Right forelimb (tissue), 1 donor: ENCODE data around the gene TAS2R16.

Source experiments
- DNase-seq: peaks from one replicate; pipeline ENCODE4 v3.0.0-alpha.2; 2018

The TAS2R16 gene, protein sequence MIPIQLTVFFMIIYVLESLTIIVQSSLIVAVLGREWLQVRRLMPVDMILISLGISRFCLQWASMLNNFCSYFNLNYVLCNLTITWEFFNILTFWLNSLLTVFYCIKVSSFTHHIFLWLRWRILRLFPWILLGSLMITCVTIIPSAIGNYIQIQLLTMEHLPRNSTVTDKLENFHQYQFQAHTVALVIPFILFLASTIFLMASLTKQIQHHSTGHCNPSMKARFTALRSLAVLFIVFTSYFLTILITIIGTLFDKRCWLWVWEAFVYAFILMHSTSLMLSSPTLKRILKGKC

DNA sequence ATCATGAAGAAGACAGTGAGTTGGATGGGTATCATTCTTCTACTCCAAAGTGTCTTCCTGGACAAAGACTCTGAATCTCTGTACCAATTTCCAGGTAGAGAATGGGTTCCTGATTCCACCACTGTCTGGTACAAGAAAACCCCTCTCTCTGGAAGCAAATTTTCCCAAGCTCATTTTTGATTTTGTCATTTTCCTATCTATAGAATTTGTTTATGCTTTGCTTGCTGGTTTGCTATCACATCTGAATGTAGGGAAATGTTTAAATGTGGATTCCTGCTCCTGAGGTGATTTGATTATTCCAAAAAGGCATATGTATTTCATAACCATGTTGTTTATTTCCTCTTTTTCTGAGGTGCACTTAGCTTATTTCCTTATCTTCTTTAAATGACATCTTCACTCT is at the start of gene TAS2R16:
Gene TAS2R16 (minus strand): TSS at position 101 of the 400 bp plus-strand sequence. CDS start 66 bp downstream, at position 35.
- no peak for DNase-seq

DNA sequence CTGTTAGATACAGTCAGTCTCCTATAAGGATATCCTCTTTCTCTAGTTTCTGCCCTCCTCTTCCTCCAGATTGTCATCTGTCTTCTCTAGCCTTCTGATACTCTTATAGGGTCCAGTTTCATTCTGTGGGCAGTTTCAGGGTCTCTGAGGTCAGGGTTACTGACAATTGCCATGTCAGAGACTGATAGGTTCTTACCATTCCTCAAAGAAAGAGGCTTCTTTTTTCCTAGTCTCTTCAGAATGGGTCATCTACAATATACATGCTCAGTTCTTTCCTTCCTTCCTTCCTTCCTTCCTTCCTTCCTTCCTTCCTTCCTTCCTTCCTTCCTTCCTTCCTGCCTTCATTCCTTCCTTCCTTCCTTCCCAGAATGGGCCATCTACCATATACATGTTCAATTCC is 48.1 kb upstream of the TAS2R16 start:
- DNase-seq = no peak

DNA sequence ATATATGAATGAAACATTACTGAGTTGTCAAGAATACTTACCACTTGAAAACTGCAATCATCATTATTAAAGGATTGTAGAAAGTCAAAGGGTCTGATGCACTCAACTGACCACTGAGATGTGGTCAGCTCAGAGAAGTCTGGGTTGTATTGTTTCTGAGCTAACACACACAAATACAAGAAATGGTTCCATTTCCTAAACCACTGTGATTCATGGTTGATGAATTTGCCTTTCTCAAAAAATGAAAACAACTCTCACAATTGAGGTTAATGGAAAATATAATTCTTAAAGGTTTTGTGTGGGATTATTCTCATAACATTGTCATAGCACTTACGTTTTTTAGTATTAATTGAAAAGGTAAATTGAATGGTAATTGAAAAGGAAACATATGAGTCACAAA is 45.6 kb upstream of the TAS2R16 start:
- no peak for DNase-seq

DNA sequence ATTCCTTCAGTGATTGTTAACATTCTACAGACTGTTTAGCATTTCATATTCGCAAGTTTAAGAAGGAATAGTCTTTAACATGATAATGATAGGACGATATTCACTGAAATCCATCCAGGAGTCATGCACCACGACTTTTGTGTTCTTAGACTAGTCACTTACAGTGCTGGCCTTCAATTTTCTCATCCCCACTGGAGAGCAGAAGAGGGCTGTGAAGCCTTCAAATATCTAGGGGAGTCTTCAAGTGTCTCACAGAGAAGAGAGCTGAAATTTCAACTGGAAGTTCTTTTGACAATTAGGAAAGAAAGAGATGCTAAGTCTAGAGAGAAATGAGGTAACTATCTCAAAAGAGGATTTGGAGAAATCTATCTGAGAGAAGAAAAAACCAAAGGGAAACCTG is 43.8 kb upstream of the TAS2R16 start:
- no peak for DNase-seq

DNA sequence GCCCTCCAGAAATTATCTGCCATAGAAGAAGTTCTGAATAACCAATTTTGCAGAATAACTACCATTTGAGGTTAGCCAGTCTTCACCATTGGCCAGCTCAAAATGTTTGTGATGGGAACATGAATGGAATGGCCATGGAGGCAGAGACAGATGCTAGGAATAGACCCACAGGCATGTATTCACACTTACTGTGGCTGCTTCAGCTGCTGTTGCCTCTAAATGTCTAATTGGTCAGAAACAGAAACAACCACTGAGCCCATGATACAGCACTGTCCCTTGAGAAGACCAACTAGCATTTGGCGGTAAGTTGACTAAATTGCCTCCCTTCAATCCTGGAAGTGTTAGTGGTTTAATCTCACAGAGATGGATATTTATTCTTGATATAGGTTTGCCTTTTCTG is 38.6 kb upstream of the TAS2R16 start:
- DNase-seq = no peak

DNA sequence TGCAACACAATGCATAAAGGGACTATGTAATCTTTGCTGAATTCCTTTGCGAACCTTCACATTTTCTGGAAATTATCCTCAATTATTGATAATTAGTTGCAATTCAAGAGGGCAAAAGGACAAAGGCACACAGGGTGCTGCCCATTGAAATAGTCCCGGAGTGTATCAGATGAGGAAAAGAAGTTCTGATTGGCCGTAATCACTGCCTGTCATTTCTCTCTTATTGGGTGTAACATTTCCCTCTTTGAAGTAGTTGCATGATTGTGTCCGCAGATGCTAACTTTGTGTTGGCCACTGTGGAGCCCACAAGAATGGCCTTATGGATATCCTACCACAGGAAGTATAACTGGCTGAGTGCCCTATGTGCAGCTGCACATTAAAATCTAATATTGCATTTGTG is 35.1 kb upstream of the TAS2R16 start:
- no peak for DNase-seq

DNA sequence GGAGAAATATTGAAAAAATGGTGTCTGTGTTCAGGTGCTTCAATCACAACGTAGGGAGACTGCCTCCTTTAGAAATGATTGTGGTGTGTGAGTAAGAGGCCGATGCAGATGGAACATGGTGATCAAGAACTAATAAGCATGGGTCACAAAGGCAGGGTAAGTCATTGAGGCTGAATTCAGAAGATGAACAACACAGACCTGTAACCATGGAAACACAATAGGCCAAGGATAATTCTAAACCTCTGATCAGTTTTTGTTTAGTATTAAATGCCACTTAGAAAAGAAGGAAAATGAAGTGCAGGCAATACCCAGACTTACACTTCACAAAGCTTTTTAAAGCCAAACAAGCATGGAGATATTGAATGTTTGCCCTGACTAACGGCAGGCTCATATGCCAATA is 32.8 kb upstream of the TAS2R16 start:
- no peak for DNase-seq

DNA sequence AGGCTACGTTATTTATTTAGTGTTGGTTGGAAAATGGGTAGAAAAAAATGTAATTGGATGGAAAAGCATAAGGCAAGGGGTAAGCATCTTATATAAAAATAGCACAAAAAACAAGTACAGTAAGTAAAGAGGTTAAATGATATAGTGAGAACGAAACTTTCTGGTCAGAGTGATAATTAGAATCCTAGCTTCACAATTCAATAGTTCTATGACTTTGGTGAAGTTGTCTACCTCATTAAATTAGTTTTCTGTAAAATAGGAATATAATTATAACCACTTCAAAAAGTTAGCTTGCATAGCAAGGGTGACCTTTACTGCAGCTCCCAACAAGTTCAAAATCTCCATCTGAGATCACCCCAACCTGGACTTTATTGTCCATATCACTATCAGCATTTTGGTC is 30.8 kb upstream of the TAS2R16 start:
- DNase-seq = no peak

DNA sequence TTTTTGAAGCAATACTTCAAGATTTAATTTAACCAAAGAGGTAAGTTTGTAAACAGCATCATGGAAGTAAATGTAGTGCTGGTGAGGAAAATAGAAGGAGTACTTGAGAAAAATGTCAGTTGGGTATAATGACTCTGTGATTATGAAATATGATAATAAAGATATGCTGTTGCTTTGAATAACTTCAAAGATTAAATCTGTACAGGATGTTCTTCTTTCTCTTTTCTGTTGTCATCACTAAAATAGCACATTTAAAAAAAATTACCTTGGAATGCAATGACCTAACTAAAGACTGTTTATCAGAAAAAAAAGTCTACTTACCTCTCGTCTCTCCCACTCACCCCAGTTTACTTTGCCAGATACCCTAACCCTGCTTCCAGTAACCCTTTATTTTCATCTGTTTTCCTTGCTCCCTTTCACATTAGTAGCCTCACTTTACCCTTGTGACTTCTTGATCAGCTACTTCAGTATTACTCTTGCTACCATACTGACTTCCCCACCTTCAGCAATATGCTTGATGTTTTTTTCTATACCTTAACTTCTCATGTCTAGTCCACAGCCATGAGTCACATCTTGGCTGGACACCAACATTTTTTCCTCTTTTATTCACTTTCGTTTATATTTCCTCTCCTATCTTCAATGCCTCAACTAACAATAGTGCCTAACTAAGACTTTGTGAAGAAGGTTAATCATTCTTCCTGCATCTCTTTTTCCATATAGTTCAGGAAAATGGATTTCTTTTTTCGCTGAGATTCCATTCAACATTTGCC is 29.7 kb upstream of the TAS2R16 start:
- DNase-seq = no peak

DNA sequence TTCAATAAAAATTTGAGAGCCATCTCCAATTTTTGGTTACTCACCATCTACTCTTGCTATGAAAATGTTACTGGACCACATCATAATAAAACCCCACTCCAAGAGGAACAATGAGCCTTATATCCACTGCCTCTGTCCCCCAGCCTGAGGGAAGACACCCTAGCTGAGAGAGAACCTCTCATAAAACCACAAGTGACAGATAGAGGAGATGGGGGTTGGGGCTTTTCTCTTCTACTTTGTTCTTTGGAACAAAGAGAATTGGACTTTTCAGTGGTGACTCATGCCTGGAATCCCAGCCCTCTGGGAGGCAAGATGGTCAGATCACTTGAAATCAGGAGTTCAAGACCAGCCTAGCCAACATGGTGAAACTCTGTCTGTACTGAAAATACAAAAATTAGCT is 27.6 kb upstream of the TAS2R16 start:
- DNase-seq = no peak

DNA sequence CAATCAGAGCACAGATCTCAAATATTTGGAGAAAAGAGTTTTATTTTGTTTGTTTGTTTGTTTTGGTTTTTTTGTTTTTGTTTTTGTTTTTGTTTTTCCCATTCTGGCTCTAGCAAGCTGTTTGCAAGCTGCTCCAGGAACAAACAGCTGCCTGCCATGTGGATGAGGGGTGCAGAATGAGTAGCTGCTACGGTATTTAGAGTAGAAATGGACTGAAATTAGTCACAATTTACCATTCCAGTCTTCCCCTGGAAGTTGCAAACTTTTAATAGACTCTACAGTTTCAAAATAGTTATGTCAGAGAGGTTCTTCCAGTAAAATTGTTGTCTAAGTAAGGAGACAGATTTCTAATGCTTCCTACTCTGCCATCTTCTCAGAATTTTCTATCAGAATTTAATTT is 27.1 kb upstream of the TAS2R16 start:
- no peak for DNase-seq

DNA sequence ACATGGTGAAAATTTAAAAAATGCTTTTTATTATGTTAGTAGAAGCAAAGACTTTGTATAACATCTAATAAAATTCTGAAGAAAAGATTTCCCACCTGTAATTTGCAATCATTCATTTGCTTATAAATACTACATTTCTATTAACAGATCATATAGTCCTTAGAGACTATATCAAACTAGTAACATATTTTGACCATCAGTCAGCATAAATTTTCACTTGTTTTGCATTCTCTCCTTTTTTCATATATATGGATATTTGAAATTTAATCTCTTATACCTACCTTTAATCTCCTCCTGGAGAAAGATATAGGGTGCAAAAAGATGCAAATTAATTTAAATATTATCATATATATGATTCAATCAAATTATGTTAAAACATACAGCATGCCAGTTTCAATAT is 16.9 kb upstream of the TAS2R16 start:
- no peak for DNase-seq

DNA sequence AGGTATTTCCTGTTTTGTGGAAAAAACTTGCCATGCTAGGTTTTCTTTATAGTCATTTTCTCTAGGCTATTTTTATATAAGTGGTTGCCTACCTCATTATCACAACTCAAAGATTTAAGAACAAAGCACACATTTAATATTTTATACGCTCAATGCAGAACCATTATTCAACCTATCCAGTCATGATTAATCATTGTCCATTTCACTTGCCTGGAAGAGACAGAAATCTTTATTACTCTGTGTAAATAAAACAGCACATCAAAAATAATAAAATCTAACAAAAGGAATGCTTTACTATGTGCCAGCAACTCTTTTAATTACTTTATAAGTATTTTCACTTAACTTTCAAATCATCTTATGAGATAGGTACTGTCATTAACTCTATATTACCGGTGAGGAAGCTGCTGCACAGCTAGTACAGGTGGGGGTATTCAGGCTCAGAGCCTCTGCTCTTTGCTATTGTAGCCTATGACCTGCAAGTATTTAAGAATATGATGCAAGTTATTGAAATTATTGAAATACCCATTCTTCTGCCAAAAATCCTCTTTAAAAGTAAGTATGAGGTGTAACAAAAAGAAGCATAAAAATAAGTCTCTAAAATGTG is 16.4 kb upstream of the TAS2R16 start:
- no peak for DNase-seq

DNA sequence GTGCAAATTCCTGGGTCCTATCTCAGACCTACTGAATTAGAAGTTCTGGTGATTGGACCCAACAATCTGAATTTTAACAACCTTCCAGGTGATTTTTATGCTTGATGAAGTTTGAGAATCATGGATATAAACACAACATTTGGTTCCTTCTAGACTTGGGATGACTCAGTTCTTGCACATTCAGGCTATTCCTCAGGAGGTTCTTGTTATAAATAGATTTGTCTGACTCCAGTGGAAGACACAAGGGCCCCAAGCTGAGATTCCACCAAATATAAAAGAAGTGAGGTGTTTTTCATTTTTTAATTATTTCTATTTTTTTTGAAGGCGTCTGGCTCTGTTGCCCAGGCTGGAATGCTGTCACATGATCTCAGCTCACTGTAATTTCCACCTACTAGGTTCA is 9.4 kb upstream of the TAS2R16 start:
- DNase-seq = no peak

DNA sequence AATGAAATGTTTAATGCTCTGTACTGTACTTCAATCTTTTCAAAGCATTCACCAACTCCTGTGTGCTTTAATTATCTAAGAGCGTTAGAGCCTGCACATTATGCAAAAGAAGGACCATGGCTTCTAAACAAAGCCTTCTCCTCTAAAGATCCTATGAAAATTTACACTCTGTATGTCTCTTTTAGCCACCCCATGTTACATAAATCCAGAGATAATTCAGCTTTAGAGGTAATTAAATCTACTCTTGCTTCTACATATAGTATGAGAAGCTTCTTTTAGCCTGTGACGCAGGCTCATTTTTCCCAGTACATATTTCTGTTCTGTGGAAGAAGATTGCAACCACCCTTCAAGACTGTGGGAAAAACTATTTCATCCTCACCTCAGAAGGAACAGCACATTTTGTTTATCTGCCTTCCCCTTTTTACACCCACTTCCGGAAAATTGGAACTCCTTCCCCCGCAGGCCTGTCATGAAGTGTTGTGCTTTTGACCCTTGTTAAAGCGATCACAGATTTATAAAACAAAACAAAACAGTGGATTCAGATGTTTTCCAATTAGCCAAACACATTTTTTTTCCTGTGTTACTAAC is 8.1 kb upstream of the TAS2R16 start:
- DNase-seq = no peak

DNA sequence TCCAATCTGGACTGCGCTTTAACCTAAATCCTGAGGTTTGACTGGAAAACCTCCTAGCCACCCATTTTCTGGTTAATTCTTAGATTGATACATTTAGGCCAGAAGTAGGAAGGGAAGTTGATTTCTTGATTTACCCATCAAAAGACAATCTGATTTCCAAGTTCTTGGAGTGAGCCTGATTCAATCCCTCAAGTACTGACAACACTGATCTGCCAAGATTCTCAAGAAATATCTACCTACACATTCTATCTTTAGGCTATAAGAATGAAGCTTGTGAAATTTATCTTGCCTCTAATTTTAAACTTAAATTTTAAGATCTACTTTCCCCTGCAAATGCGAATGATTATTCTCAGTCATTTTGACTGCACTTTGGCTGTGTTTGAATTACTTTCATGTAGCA is 5.9 kb downstream of the TAS2R16 start:
- no peak for DNase-seq

DNA sequence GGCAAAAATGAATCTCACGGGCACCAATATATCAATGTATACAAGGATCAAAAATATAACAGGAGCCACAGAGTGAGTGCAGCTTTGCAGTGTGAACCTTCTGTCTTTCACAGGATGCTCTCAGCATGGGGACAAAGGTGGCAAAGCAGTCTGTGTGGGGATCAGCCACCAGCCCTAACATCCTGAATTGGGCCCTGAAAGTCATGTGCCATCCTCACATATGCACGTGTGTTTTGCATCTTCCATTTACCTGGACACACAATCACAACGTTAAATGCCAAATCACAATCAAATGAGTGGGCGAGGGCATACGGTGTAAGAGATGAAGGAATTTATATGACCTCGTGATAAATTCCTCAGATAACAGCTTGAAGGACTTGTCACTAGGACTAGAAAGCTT is 6.5 kb downstream of the TAS2R16 start:
- DNase-seq = no peak

DNA sequence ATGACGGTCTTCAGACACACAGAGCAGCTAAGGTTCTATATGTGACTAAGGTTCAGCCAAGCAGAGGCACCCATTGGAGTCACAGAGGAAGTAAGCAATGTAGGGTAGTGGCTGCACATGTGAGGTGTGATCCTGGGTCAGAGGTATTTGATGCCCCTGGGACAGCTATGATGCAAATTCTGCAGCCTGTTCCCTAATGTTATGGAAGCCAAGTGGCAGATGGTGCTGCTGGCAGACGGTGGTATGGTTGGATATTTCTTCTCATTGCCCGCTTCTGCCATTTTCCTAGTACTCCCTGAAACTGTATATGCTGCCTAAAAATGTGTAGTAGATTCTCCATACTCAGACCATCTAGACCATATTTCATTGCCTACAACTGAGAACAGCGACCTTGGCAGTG is 7.2 kb downstream of the TAS2R16 start:
- DNase-seq = no peak

DNA sequence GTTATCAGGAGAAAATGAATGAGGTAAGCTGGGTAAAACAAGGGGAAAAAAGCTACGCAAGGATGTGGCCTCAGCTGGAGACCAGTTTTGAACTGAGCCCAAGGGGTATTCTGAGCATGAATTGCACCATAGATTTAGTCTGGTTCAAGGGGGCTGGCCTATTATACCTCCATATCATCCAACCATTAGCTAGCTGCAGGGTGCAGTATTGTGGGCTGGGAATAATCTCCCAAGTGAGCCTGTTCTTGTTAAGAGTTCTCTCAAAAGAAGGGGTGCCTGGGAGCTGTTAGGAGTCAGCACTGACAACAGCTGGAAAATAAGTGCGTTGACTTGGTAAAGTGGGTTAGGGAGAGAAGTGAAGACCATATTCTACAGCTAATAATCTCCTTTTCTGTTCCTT is 8.0 kb downstream of the TAS2R16 start:
- DNase-seq = no peak

DNA sequence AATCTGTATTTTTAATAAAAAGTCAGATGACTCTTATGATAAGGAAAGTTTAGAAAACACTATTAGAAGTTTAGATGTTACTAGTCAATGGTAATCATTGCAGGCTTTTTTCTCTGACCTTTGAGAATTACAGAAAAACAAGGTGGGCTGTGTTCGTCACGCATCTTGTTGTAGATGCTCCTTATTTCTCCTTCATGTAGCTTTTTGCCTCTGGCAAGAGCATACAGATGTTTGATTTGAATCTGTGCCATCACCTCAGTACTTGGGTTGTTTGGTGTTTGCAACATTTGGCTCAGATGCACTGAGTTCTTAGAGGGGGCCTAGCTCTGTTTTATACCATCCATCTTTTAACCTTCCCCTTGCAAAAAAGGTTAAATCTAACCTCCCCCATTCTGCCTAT is 11.5 kb downstream of the TAS2R16 start:
- DNase-seq = no peak

DNA sequence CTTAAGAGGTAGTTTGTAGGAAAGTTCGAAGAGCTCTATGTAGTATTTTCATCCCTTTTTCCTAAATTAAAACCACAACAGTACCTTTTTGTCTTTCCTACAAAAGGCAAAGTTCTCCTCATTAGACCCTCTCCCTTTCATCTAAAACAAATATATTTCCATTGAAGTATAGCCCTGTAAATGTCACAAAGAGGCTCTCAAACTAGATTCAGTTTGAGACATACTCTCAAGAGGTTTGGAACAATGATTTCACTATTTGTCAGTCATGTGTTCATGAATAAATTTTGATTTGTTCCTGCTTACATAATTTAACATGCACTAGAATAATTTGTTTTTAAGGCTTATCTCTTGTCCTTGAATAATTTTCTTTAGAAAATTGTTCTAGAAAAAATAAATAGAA is 12.2 kb downstream of the TAS2R16 start:
- no peak for DNase-seq

DNA sequence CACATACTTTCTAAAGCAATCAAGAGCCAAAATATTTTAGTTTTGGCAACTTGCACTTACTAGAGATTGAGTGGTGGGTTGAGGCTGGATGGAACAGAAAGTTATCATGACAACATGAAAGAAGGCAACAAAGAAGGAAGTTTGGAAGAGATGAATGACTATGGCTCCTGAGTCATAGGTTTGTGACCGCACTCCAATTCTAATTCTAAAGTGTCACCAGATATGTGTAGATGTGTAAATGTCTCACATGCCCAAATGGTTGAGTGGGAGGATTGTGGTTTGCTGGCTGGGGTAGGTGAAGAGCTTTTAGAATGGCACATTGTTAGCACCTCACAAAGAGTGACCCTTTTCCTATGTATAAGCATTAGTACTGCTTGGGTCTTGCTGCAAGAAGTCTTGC is 20.2 kb downstream of the TAS2R16 start:
- DNase-seq = no peak

DNA sequence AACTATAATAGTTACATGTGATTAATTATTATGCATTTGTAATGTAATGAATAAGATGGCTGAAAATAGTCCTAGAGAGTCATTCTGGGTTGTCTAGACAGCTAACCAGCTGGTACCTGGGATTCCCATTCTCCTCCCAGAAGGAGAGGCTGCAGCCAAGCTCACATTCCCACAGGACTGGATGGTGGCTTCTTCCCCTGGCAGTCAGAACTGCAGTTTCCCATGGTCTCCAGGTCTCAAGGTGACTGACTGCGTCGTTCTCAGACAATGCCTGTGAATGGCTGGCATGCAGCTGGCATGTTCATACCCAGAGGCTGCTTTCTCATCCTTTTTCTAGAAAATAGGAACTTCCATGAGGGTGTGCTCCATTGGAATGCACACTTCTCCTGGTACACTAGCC is 21.3 kb downstream of the TAS2R16 start:
- DNase-seq = no peak

DNA sequence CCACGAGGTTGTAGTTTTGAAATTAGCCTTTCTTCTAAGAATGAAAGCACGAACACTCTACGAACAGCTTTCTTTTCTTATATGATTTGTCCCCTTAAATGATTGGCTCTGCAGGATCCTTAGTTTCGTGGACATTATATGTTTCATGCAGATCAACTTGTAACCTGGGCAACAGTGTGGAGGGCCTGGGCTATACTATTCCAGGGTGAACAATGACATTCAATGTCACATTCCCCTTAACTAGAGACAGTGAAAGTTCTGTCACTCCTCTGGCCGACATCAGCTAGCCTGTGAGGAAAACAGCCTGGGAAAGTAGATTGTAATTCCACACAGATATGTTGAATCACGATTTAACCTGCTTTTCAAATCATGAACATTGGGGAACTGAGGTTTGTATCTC is 23.4 kb downstream of the TAS2R16 start:
- DNase-seq = no peak
